ENCODE measurements around the gene DTNB. TPM values are rescaled to one million over a fixed set of nuclear protein-coding genes. Genes with fewer than 3 reads are reported as not detected.

DTNB gene
- total RNA-seq, 1 donor from 2014 or later = 28.9 TPM

DNA sequence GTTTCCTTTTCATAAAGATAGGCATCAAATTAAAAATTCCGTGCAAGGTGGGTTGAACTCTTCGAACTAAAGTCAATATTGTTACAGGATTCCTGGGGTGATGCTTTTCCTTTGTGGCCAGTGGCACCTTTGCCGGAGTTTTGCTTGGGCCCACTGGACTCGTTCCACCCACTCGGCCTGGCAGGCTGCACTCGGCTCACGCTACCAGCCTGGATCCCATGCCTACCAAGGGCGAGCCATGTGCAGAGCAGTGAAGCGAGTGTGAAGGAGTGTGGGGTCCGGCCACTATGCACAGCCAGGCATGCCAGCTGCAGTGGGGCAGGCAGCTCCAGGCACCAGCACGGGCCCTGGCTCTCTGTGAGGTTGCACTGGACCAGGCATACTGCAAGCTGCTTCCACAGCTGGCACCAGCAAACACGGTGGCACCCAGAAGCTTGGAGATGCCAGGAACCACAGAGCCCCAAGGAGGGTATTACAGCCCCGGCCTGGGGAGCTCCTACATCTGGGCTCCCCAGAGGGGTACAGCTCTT is 83.6 kb downstream of the DTNB start:
- peaks cover 3% of the 10 kb centered on the region for H3K36me3 Mint-ChIP-seq (ENCODE audit: low read depth)
- H3K4me1 Mint-ChIP-seq (ENCODE audit: low read depth) = peaks cover 46% of the 10 kb centered on the region

DNA sequence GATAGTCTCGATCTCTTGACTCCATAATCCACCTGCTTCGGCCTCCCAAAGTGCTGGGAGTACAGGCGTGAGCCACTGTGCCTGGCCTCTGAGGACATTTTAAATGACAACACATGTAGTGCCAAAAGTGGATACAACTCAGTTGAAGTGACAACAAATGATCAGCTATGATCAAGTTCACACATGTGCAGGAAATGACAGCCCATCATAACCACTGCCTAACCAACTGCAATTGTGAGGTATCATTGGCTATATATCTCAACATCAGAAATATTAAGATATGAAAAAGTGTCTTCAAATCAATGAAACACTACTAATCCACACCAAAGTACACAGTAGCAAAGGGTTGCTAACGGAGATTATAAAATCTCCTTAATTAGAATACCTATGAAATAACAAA is 84.8 kb downstream of the DTNB start:
- intact Hi-C loops (cut with micrococcal nuclease) = loop anchor here (5.0 to 10.0 kb wide), 2 partner anchors 206 to 1011 kb away; no protein-coding TSS in a partner anchor
- H3K4me1 Mint-ChIP-seq (ENCODE audit: low read depth) = peaks cover 42% of the 10 kb centered on the region

More for the DNA sequence above, 83.6 kb downstream of the DTNB start:
- Mint-ChIP-seq H3K9me3 (no peaks in the 10 kb centered on the region), H3K27me3 (ENCODE audit: insufficient read depth) (no peaks in the 10 kb centered on the region), H3K27ac (no peak overlapping the region), H3K4me3 (no peak overlapping the region)
- DNase-seq (ENCODE audit: low spot score) = no peak
- intact Hi-C loops (cut with micrococcal nuclease) = loop anchor here (5.0 to 10.0 kb wide), 2 partner anchors 205 to 1012 kb away; no protein-coding TSS in a partner anchor

DNA sequence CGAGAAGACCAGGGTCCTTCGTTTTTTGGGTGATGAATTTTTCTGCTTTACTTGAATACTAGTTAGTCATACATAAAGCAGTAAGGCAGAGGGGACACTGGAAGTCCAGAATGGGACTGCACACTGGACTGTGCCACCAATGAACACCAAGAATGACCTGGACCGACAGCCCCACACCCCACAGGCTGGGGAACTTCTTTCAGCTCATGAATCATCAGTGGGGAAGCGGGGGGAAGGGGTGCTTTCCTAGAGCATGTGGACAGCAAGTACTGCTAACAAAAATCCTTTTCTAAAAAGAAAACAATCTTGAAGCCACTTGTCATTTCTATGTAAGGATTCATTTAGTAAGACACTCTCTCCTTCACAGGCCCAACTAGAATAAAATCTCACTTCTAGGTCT is 86.0 kb downstream of the DTNB start:
- Mint-ChIP-seq H3K9me3 (no peaks in the 10 kb centered on the region), H3K27ac (peak overlapping the region; percentile 37), H3K36me3 (ENCODE audit: low read depth) (peaks cover 2% of the 10 kb centered on the region), H3K27me3 (ENCODE audit: insufficient read depth) (no peaks in the 10 kb centered on the region), H3K4me3 (no peak overlapping the region), H3K4me1 (ENCODE audit: low read depth) (peaks cover 33% of the 10 kb centered on the region)
- intact Hi-C loops (cut with micrococcal nuclease) = loop anchor here (1.0 to 10.0 kb wide), 4 partner anchors 14 to 1010 kb away; no protein-coding TSS in a partner anchor
- no peak for DNase-seq (ENCODE audit: low spot score)

More for the DNA sequence above, 84.8 kb downstream of the DTNB start:
- no peaks in the 10 kb centered on the region for H3K9me3 Mint-ChIP-seq
- no peaks in the 10 kb centered on the region for H3K36me3 Mint-ChIP-seq (ENCODE audit: low read depth)
- H3K4me3 Mint-ChIP-seq = no peak overlapping the region
- no peak overlapping the region for H3K27ac Mint-ChIP-seq
- DNase-seq (ENCODE audit: low spot score) = no peak
- H3K27me3 Mint-ChIP-seq (ENCODE audit: insufficient read depth) = no peaks in the 10 kb centered on the region

DNA sequence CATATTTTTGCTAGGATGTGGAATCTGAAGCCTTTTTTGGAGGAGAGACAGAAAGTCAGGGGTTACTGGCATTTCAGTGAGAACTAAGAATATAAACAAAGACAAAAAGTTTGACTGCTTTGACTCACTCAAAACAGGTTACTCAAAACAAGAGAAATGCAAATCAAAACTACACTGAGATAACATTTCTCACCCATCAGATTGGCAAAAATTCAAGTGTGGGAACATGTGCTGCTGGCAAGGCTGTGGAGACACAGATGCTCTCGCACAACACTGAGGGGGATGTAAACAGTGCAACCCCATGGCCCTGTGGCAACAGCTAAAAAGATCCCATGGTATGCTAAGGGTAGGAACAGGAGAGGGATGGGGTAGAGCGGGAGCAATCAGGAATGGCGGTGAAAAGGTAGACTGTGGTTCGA is 86.6 kb downstream of the DTNB start:
- no peaks in the 10 kb centered on the region for H3K9me3 Mint-ChIP-seq
- H3K4me3 Mint-ChIP-seq = peak overlapping the region; percentile 71
- H3K36me3 Mint-ChIP-seq (ENCODE audit: low read depth) = peaks cover 2% of the 10 kb centered on the region
- DNase-seq (ENCODE audit: low spot score) = no peak
- H3K27ac Mint-ChIP-seq = peak overlapping the region; percentile 92
- peaks cover 27% of the 10 kb centered on the region for H3K4me1 Mint-ChIP-seq (ENCODE audit: low read depth)
- intact Hi-C loops (cut with micrococcal nuclease) = loop anchor here (1.0 to 10.0 kb wide), 6 partner anchors 15 to 1009 kb away; no protein-coding TSS in a partner anchor
- no peaks in the 10 kb centered on the region for H3K27me3 Mint-ChIP-seq (ENCODE audit: insufficient read depth)

DNA sequence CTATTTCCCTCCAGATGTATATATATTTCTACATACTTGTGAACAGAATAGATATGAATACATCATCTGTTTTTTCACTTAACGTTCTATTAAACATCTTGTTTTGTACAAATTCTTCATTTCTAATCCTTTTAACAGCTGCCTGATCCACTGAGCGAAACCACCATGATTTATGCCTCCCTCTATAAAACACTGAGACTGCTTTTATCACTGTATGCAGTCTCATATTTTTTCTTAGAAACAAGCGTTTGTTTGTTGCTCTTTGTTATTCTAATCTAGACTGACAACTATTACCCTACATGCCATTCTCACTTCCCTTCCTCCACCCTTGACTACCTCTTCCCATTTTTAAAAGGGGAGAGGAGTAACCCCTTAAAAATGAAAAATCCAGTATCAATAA is 88.2 kb downstream of the DTNB start:
- H3K4me1 Mint-ChIP-seq (ENCODE audit: low read depth) = peaks cover 27% of the 10 kb centered on the region
- H3K27me3 Mint-ChIP-seq (ENCODE audit: insufficient read depth) = no peaks in the 10 kb centered on the region
- H3K9me3 Mint-ChIP-seq = no peaks in the 10 kb centered on the region
- no peak overlapping the region for H3K4me3 Mint-ChIP-seq
- no peak for DNase-seq (ENCODE audit: low spot score)
- H3K27ac Mint-ChIP-seq = no peak overlapping the region
- H3K36me3 Mint-ChIP-seq (ENCODE audit: low read depth) = peaks cover 2% of the 10 kb centered on the region
- intact Hi-C loops (cut with micrococcal nuclease) = loop anchor here (5.0 to 10.0 kb wide), 2 partner anchors 210 to 1008 kb away; no protein-coding TSS in a partner anchor

DNA sequence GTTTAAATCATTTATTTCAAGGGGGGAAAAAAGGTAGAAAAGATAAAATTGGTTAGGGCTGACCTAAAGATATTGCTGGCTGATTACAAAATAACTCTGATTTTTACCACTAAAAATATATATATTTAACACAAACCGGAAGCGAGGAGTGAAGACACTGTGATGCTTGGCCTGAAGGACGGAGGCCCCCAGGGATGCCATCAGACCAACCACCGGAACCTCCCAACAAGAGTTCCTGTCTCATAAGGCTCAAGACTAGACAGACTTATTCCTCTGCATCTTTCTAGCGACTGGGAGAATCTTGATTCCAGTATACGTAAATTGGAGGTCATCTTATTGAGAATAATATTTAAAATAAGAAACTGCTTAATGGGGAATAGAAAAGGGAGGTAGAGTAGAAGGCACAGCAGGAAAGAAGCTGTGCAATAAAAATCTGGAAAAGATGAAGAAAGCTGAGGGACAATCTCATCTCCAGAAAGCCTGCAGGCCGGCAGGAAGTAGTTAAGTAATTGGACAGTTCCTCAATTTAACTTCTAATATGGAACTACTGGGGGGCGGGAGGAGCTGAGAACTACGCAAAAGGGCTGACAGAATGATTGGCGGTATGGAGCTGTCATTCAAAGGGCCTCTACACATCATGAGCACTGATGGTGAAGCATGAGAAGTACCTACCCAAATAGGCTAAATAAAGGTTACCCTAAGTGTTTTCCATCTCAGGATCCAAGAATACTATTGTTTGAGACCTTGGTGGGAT is 91.1 kb downstream of the DTNB start:
- Mint-ChIP-seq H3K27me3 (ENCODE audit: insufficient read depth) (no peaks in the 10 kb centered on the region), H3K27ac (no peak overlapping the region), H3K4me1 (ENCODE audit: low read depth) (peaks cover 10% of the 10 kb centered on the region), H3K9me3 (no peaks in the 10 kb centered on the region), H3K4me3 (no peak overlapping the region), H3K36me3 (ENCODE audit: low read depth) (peaks cover 9% of the 10 kb centered on the region)
- no peak for DNase-seq (ENCODE audit: low spot score)
- intact Hi-C loops (cut with micrococcal nuclease) = loop anchor here (10.0 kb wide), 1 partner anchor 213 kb away; no protein-coding TSS in a partner anchor

DNA sequence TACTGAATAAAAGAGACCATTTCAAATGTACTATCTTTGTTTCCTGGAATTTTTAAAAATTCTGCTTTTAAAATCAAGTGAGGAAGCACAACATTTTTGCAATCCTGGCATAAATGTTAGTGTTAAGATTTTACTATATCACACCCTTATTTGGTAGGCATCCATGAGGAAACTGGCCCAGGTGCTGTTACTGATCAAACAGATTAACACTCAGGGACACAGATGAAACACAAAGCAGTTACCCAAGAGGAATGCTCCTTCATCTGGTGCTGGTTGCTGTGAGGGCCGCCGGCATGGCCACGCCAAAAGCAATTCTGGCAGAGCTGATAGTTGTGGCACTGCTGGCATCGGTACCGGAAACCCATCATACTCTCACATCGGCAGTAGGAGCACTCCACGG is 96.8 kb downstream of the DTNB start:
- intact Hi-C loops (cut with micrococcal nuclease) = no loop called here
- Mint-ChIP-seq H3K9me3 (no peaks in the 10 kb centered on the region), H3K27ac (no peak overlapping the region), H3K4me1 (ENCODE audit: low read depth) (no peaks in the 10 kb centered on the region), H3K27me3 (ENCODE audit: insufficient read depth) (no peaks in the 10 kb centered on the region), H3K36me3 (ENCODE audit: low read depth) (peaks cover 12% of the 10 kb centered on the region), H3K4me3 (no peak overlapping the region)
- no peak for DNase-seq (ENCODE audit: low spot score)

DNA sequence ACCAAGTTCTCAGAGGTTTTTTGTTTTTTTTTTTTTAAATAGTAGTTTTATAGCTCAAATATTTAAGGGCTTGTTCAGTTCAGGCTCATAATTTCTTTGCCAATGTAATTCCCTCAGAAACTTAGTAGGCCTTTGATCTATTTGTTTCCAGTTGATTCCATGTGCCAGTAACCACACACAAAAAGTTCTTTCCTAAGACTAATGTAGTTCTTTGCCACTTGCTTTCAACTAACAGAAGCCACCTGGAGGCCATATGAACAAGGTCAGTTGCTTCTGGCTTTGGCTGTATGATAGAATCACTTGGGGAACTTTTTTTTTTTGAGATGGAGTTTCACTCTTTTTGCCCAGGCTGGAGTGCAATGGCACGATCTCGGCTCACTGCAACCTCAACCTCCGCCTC is 100.7 kb downstream of the DTNB start:
- Mint-ChIP-seq H3K27me3 (ENCODE audit: insufficient read depth) (no peaks in the 10 kb centered on the region), H3K36me3 (ENCODE audit: low read depth) (peaks cover 8% of the 10 kb centered on the region)

DNA sequence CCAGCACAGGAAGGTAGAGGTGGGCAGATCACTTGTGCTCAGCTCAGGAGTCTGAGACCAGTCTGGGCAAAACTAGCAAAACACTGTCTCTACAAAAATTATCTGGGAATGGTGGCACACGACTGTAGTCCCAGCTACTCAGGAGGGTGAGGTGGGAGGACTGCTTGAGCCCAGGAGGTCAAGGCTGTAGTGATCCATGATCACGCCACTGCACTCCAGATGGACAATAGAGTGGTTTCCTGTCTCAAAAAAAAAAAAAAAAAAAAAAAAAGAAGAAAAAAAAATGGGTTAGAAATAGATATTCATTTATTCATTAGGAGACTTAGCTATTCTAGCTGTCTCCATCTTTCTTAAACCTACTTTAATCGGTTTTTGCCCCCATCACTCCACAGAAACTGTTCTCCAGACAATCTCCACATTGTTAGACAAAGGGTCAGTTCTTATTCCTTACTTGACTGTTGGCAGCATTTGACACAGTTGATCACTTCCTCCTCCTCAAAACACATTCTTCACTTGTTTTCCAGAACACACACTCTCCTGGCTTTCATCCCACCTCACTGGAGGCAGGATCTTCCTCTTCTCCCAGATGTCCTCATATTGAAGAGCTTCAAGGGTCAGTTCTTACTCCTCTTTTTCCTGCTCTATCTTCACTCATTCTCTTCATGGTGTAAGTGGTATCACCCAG is 103.1 kb downstream of the DTNB start:
- H3K27ac Mint-ChIP-seq = no peak overlapping the region
- no peak for DNase-seq (ENCODE audit: low spot score)
- no peaks in the 10 kb centered on the region for H3K9me3 Mint-ChIP-seq
- H3K36me3 Mint-ChIP-seq (ENCODE audit: low read depth) = peaks cover 5% of the 10 kb centered on the region
- H3K4me1 Mint-ChIP-seq (ENCODE audit: low read depth) = peaks cover 13% of the 10 kb centered on the region
- intact Hi-C loops (cut with micrococcal nuclease) = no loop called here
- no peaks in the 10 kb centered on the region for H3K27me3 Mint-ChIP-seq (ENCODE audit: insufficient read depth)
- H3K4me3 Mint-ChIP-seq = no peak overlapping the region

More for the DNA sequence above, 100.7 kb downstream of the DTNB start:
- no peak overlapping the region for H3K27ac Mint-ChIP-seq
- no peak overlapping the region for H3K4me3 Mint-ChIP-seq
- H3K4me1 Mint-ChIP-seq (ENCODE audit: low read depth) = no peaks in the 10 kb centered on the region
- DNase-seq (ENCODE audit: low spot score) = no peak
- intact Hi-C loops (cut with micrococcal nuclease) = no loop called here
- H3K9me3 Mint-ChIP-seq = no peaks in the 10 kb centered on the region

DNA sequence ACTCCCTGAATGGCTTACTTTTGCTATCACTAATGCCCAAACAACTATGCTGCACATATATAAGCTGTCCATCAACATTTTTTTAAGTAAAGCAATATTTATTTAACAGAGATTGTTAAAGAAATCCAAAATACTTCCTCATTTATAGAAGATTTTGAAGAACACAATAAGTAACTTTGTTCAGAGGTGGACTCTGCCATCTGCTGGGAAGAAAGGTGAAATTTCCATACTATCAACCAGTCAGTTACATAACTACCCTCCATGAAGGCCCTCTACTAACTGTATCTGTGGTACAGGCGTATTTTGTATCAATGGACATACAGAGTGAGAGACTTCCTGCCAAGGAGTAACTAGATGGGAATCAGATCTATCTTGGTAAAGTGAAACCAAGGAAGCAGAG is 106.0 kb downstream of the DTNB start:
- Mint-ChIP-seq H3K4me3 (no peak overlapping the region), H3K9me3 (no peaks in the 10 kb centered on the region), H3K27ac (no peak overlapping the region), H3K27me3 (ENCODE audit: insufficient read depth) (no peaks in the 10 kb centered on the region), H3K4me1 (ENCODE audit: low read depth) (peaks cover 16% of the 10 kb centered on the region), H3K36me3 (ENCODE audit: low read depth) (peaks cover 10% of the 10 kb centered on the region)
- intact Hi-C loops (cut with micrococcal nuclease) = loop anchor here (1.0 to 10.0 kb wide), 5 partner anchors 9 to 593 kb away; partner anchors contain the start of gene DNAJC27
- no peak for DNase-seq (ENCODE audit: low spot score)

DNA sequence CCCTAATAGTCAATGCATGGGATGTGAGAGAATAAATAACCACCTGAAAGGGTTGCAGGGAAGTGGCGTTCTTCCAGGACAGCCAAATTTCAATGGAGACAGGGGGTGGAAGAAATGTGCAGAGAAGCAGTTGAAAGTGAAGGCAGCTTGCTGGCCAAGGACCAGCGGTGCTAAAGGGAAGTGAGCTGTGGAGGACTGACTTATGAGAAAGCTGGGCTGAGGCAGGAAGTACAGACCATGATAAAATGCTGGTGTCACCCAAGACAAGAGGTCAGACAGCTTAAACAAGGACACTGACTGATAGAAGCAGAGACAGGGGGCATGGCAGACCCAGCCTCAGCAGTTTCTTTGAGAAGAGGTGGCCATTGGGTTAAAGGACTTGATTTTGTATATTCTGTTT is 106.7 kb downstream of the DTNB start:
- intact Hi-C loops (cut with micrococcal nuclease) = loop anchor here (1.0 to 10.0 kb wide), 5 partner anchors 8 to 592 kb away; partner anchors contain the start of gene DNAJC27
- peak overlapping the region; percentile 15 for H3K4me3 Mint-ChIP-seq
- H3K27ac Mint-ChIP-seq = peak overlapping the region; percentile 53
- H3K27me3 Mint-ChIP-seq (ENCODE audit: insufficient read depth) = no peaks in the 10 kb centered on the region
- no peaks in the 10 kb centered on the region for H3K9me3 Mint-ChIP-seq
- no peak for DNase-seq (ENCODE audit: low spot score)
- H3K36me3 Mint-ChIP-seq (ENCODE audit: low read depth) = peaks cover 13% of the 10 kb centered on the region
- peaks cover 23% of the 10 kb centered on the region for H3K4me1 Mint-ChIP-seq (ENCODE audit: low read depth)

DNA sequence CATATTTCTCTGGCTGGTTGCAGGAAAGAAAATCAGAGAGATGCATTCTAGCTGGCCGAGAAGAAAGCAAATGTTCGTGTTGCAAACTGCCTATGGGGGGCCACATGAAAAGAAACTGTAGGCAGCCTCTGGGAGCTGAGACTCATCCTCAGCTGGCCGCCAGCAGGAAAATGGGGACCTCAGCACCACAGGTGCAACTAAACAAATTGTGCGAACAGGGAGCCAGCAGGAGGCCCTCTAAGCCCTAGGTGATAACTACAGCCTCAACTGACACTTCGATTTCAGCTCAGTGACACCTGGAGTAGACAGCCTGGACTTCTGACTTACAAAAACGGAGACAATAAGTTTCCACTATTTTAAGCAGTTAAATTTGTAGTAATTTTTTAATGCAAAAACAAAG is 107.3 kb downstream of the DTNB start:
- intact Hi-C loops (cut with micrococcal nuclease) = loop anchor here (10.0 kb wide), 1 partner anchor 591 kb away; the partner anchor contains the start of gene DNAJC27
- no peak overlapping the region for H3K4me3 Mint-ChIP-seq

More for the DNA sequence above, 107.3 kb downstream of the DTNB start:
- H3K4me1 Mint-ChIP-seq (ENCODE audit: low read depth) = peaks cover 29% of the 10 kb centered on the region
- no peak for DNase-seq (ENCODE audit: low spot score)
- peaks cover 2% of the 10 kb centered on the region for H3K9me3 Mint-ChIP-seq
- no peak overlapping the region for H3K27ac Mint-ChIP-seq
- H3K36me3 Mint-ChIP-seq (ENCODE audit: low read depth) = peaks cover 14% of the 10 kb centered on the region
- no peaks in the 10 kb centered on the region for H3K27me3 Mint-ChIP-seq (ENCODE audit: insufficient read depth)

Measured in activated T-helper 1 cell treated with anti-CD3 and anti-CD28 coated beads, Interleukin-12 subunit alpha, Interleukin-12 subunit beta, Interleukin-2, Interleukin-4 antibody, amounts not matched to agents 30 ng/mL and 10 ng/mL and 1 ng/mL, durations not matched to agents 14 hours and 24 hours and 36 hours (primary cell).